ENCODE data around the gene PDXP. TPM values are rescaled to one million over a fixed set of nuclear protein-coding genes. Genes with fewer than 3 reads are reported as not detected.
A peak's percentile ranks its signal among the peaks of the same experiment; 100 is the strongest.

Gene PDXP
- total and polyA plus RNA-seq, 9 of the 15 experiments (the other 6 are each of a cell fraction or from before 2014, with no cell fraction given) = 7.9 to 54.2 (median 38.8) TPM

DNA sequence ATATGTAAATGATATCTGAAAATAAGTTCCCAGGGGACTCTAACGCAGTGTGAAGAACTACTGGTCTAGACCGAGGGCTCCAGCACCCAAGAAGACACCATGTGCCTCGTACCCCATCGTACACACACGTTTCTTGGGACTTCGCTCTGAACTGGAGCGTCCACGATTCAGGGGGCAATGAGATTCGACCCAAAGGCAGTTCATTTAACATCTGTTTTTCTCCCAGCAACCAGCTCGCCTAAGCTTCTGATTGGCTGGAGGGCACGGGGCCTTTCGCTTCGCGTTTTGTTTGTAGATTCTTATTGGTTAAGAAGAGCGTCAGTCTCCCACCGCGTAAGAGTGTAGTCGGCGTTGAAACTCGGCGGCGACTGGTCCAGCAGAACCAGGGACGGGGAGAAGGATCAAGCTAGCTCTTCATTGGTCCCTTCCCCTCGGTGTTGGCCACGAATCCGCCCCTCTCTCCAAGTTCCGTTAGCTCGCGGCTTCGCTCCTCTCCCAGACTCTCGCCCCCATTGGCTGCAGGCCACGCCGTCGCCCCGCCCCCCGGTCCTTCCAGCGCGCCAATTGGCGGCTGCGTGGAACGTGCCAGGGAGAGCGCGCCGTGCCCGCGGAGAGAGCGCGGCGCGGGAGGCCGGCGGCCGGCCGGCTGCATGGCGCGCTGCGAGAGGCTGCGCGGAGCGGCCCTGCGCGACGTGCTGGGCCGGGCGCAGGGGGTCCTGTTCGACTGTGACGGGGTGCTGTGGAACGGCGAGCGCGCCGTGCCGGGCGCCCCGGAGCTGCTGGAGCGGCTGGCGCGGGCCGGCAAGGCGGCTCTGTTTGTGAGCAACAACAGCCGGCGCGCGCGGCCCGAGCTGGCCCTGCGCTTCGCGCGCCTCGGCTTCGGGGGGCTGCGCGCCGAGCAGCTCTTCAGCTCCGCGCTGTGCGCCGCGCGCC, at the start of gene PDXP (continued):
- TF ChIP-seq YY1 (IDR thresholded peaks at IDR 0.05; ENCODE audit: borderline replicate concordance in 1 of 3, control insufficient read depth in 1 of 3, extremely low read depth in 1 of 3, insufficient read depth in 3 of 3, insufficient read length in 1 of 3, insufficient replicate concordance in 2 of 3, low read depth in 1 of 3, low read length in 2 of 3) (peak in 1 of 3 experiments; percentile 47), CREB1 (IDR thresholded peaks at IDR 0.05) (peak; percentile 78), CREB1 (CRISPR knock-in tag; IDR thresholded peaks at IDR 0.05) (peak; percentile 73), ZNF140 (CRISPR knock-in tag; IDR thresholded peaks at IDR 0.05) (no peak), TRIM24 (IDR thresholded peaks at IDR 0.05) (no peak), RBM22 (IDR thresholded peaks at IDR 0.05; ENCODE audit: low read depth, low read length, poor library complexity, severe bottlenecking) (no peak), CXXC5 (CRISPR knock-in tag; IDR thresholded peaks at IDR 0.05) (peak; percentile 96), TAF1 (IDR thresholded peaks at IDR 0.05; ENCODE audit: control insufficient read depth, extremely low read depth, insufficient read depth, low read length, severe bottlenecking) (peak; percentile 30), RFX1 (IDR thresholded peaks at IDR 0.05) (peak; percentile 76), SUPT5H (IDR thresholded peaks at IDR 0.05) (no peak; the same call in 1 of the 2 replicates), ERF (CRISPR knock-in tag; IDR thresholded peaks at IDR 0.05) (0 out of 2 replicates have a peak, but pooled peaks have one; percentile 42), CC2D1A (IDR thresholded peaks at IDR 0.05) (peak; percentile 14; the same call in 1 of the 2 replicates), NEUROD1 (IDR thresholded peaks at IDR 0.05; ENCODE audit: borderline replicate concordance, low read depth, low read length, partially characterized antibody) (peak; percentile 93), GABPB2 (CRISPR knock-in tag; conservative IDR thresholded peaks at IDR 0.05) (no peak), SIN3B (IDR thresholded peaks at IDR 0.05; ENCODE audit: low read depth) (peak; percentile 53; the same call in 1 of the 2 replicates), ELF1 (tag; IDR thresholded peaks at IDR 0.05) (no peak), ZNF324 (CRISPR knock-in tag; IDR thresholded peaks at IDR 0.05) (no peak), POLR2G (IDR thresholded peaks at IDR 0.05; ENCODE audit: low read depth, low read length) (peak; percentile 89), HMGN3 (IDR thresholded peaks at IDR 0.05; ENCODE audit: borderline replicate concordance, extremely low read depth, insufficient read length, low read depth, low read length) (peak; percentile 58), CHD2 (IDR thresholded peaks at IDR 0.05; ENCODE audit: low read depth, low read length) (peak; percentile 74), ZNF217 (CRISPR knock-in tag; IDR thresholded peaks at IDR 0.05) (no peak), CBX1 (IDR thresholded peaks at IDR 0.05; ENCODE audit: low read depth) (0 out of 2 replicates have a peak, but pooled peaks have one; percentile 26), POLR2B (IDR thresholded peaks at IDR 0.05; ENCODE audit: low read depth, partially characterized antibody) (peak; percentile 23)
- TF ChIP-seq, protein P1, sequence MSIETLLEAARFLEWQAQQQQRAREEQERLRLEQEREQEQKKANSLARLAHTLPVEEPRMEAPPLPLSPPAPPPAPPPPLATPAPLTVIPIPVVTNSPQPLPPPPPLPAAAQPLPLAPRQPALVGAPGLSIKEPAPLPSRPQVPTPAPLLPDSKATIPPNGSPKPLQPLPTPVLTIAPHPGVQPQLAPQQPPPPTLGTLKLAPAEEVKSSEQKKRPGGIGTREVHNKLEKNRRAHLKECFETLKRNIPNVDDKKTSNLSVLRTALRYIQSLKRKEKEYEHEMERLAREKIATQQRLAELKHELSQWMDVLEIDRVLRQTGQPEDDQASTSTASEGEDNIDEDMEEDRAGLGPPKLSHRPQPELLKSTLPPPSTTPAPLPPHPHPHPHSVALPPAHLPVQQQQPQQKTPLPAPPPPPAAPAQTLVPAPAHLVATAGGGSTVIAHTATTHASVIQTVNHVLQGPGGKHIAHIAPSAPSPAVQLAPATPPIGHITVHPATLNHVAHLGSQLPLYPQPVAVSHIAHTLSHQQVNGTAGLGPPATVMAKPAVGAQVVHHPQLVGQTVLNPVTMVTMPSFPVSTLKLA (conservative IDR thresholded peaks at IDR 0.05) = peak; percentile 63 to 64; a peak in 3 of 4 replicates
- TF ChIP-seq, protein P2, sequence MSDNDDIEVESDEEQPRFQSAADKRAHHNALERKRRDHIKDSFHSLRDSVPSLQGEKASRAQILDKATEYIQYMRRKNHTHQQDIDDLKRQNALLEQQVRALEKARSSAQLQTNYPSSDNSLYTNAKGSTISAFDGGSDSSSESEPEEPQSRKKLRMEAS (CRISPR knock-in tag; IDR thresholded peaks at IDR 0.05) = peak; percentile 80
- TF ChIP-seq, protein P3, sequence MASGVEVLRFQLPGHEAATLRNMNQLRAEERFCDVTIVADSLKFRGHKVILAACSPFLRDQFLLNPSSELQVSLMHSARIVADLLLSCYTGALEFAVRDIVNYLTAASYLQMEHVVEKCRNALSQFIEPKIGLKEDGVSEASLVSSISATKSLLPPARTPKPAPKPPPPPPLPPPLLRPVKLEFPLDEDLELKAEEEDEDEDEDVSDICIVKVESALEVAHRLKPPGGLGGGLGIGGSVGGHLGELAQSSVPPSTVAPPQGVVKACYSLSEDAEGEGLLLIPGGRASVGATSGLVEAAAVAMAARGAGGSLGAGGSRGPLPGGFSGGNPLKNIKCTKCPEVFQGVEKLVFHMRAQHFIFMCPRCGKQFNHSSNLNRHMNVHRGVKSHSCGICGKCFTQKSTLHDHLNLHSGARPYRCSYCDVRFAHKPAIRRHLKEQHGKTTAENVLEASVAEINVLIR (CRISPR knock-in tag; IDR thresholded peaks at IDR 0.05) = peak; percentile 54; the same call in 1 of the 2 replicates
